ENCODE measurements around the gene RHBDL1. TPM values are rescaled to one million over a fixed set of nuclear protein-coding genes. Genes with fewer than 3 reads are reported as not detected.

The RHBDL1 gene
- total and polyA plus RNA-seq, 9 of the 15 experiments (the other 6 are each of a cell fraction or from before 2014, with no cell fraction given), result 0.03 to 5.6 (median 1.3) TPM; not detected in 1

DNA sequence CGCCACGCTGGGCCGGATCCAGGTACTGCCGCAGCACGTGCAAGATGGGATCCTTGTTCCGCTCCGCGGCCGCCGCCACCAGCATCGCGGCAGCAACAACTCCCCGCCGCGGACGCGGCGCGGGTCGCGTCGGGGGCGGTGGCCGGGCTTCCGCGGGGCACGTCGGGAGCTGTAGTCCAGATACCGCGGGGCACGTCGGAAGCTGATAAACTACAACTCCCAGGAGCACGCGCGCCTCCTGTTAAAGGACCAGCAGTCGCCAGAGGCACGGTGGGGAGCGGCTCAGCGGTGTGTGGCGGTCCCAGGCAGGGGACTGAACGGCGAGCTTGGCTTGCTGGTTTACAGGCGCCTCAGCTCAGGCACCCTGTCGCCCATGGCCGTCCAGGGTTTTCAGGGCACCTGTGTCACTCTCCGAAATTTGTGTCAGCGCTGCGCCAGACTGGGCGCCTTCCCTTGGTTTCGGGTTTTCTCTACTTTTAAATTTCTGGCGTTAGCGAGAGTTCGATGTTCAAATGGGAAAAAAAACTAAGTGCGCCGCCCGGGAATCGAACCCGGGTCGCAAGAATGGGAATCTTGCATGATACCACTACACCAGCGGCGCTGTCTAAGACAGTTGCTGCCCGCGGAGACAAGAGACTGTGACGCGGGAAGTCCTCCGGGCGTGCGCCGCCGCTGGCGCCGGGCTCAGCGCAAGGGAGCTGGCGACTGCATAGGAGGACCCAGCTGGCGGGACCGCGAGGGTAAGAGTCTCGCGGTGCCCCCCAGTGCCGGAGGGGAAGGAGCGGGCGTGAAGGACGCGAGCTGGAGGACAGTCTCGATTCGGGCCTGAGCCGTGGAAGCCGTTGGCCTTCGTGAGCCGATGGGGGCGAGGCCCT is 39.0 kb upstream of the RHBDL1 start, which contains the start of gene METTL26 (continued):
- TF ChIP-seq ETV6 (IDR thresholded peaks at IDR 0.05; ENCODE audit: borderline replicate concordance in 1 of 2, low read depth in 2 of 2, low read length in 1 of 2), result no peak; a peak in 1 of 4 replicates
- no peak for TF ChIP-seq ETV6 (CRISPR knock-in tag; IDR thresholded peaks at IDR 0.05; ENCODE audit: borderline replicate concordance)
- TF ChIP-seq MTF1 (CRISPR knock-in tag; IDR thresholded peaks at IDR 0.05; ENCODE audit: borderline replicate concordance), result no peak
- peak; percentile 73 for TF ChIP-seq THAP12 (CRISPR knock-in tag; IDR thresholded peaks at IDR 0.05)
- TF ChIP-seq ZMIZ1 (IDR thresholded peaks at IDR 0.05; ENCODE audit: low read depth in 2 of 2, low read length in 2 of 2), result no peak
- peak; percentile 44 to 92; a peak in 3 of 4 replicates for TF ChIP-seq SIN3A (IDR thresholded peaks at IDR 0.05; ENCODE audit: borderline replicate concordance in 2 of 2, control insufficient read depth in 1 of 2, low read depth in 2 of 2, low read length in 2 of 2)
- TF ChIP-seq CBX8 (IDR thresholded peaks at IDR 0.05; ENCODE audit: borderline replicate concordance, extremely low read depth, low read depth, low read length, poor library complexity, severe bottlenecking), result no peak
- no peak for TF ChIP-seq ZNF280B (CRISPR knock-in tag; IDR thresholded peaks at IDR 0.05)
- no peak for TF ChIP-seq CREB3 (tag; conservative IDR thresholded peaks at IDR 0.05; ENCODE audit: low read depth)
- TF ChIP-seq SMARCC2 (IDR thresholded peaks at IDR 0.05; ENCODE audit: low read depth), result no peak
- TF ChIP-seq LCOR (CRISPR knock-in tag; IDR thresholded peaks at IDR 0.05), result peak; percentile 75; the same call in 1 of the 2 replicates
- 0 out of 2 replicates have a peak, but pooled peaks have one; percentile 36 for TF ChIP-seq OTX1 (CRISPR knock-in tag; IDR thresholded peaks at IDR 0.05)
- TF ChIP-seq ARID2 (IDR thresholded peaks at IDR 0.05), result no peak
- no peak for TF ChIP-seq PYGO2 (tag; IDR thresholded peaks at IDR 0.05)
- TF ChIP-seq, protein P1, sequence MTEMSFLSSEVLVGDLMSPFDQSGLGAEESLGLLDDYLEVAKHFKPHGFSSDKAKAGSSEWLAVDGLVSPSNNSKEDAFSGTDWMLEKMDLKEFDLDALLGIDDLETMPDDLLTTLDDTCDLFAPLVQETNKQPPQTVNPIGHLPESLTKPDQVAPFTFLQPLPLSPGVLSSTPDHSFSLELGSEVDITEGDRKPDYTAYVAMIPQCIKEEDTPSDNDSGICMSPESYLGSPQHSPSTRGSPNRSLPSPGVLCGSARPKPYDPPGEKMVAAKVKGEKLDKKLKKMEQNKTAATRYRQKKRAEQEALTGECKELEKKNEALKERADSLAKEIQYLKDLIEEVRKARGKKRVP (CRISPR knock-in tag; IDR thresholded peaks at IDR 0.05), result peak; percentile 47; the same call in 1 of the 2 replicates

Measured in K562 (cell line).